Caco-2 (cell line): Measurements from ENCODE around the gene DAPK1. TPM values are rescaled to one million over a fixed set of nuclear protein-coding genes. Genes with fewer than 3 reads are reported as not detected.

Experiments used
- BruUV-seq: library from RNA; stranded (reverse); fragments of 400-500 nt; replicated peaks from 2 replicates; lab custom pipeline; 2021; lab: Mats Ljungman, UMichigan
- CTCF ChIA-PET: fragments of 300-600 bp; sonication (Branson Sonifier 250); formaldehyde crosslinking; loops from one replicate; lab custom pipeline; 2022; ENCODE audit warnings: antibody characterized with exemption; lab: Charles Lee
- POLR2A ChIA-PET: fragments of 300-600 bp; sonication (Branson Sonifier 250); formaldehyde crosslinking; loops from one replicate; lab custom pipeline; 2022; ENCODE audit warnings: antibody characterized with exemption; lab: Charles Lee
- DNase-seq, 2 experiments: peaks; one replicate each; pipeline versions ENCODE4 v3.0.0 to v3.0.0-alpha.2; 2020 to 2022
- H3K27me3 ChIP-seq: replicated peaks from 2 replicates; pipeline ENCODE4 v1.6.0; 2011; ENCODE audit warnings: low read length; ENCODE audit not compliant: control insufficient read depth, insufficient read depth
- H3K36me3 ChIP-seq: 2 replicates; pipeline ENCODE4 v1.5.1; 2011; ENCODE audit warnings: low read length; ENCODE audit not compliant: control insufficient read depth, insufficient read depth
- H3K4me1 ChIP-seq: fragments of 250-450 bp; sonication (Bioruptor Pico); 2 replicates; pipeline ENCODE4 v1.5.1; 2020; ENCODE audit warnings: mild to moderate bottlenecking
- H3K4me3 ChIP-seq: 2 replicates; pipeline ENCODE4 v1.5.1; 2011; ENCODE audit warnings: low read depth, mild to moderate bottlenecking, control low read depth, low read length
- H3K9me3 ChIP-seq: fragments of 250-450 bp; sonication (Bioruptor Pico); 2 replicates; pipeline ENCODE4 v1.5.1; 2020; ENCODE audit warnings: mild to moderate bottlenecking, moderate library complexity
- H3K27ac Mint-ChIP-seq: one replicate; pipeline ENCODE4 v1.8.0; 2022; ENCODE audit warnings: mixed read lengths; ENCODE audit not compliant: unreplicated experiment
- H3K27me3 Mint-ChIP-seq: one replicate; pipeline ENCODE4 v1.8.0; 2022; ENCODE audit warnings: mixed read lengths; ENCODE audit not compliant: insufficient read depth, unreplicated experiment
- H3K36me3 Mint-ChIP-seq: one replicate; pipeline ENCODE4 v1.8.0; 2022; ENCODE audit warnings: mild to moderate bottlenecking, mixed read lengths; ENCODE audit not compliant: insufficient read depth, unreplicated experiment
- H3K4me1 Mint-ChIP-seq: one replicate; pipeline ENCODE4 v1.8.0; 2022; ENCODE audit warnings: low read depth, mixed read lengths; ENCODE audit not compliant: unreplicated experiment
- H3K4me3 Mint-ChIP-seq: one replicate; pipeline ENCODE4 v1.8.0; 2022; ENCODE audit warnings: mild to moderate bottlenecking, moderate library complexity, mixed read lengths; ENCODE audit not compliant: unreplicated experiment
- H3K9me3 Mint-ChIP-seq: one replicate; pipeline ENCODE4 v1.8.0; 2022; ENCODE audit warnings: mixed read lengths; ENCODE audit not compliant: unreplicated experiment
- CTCF ChIP-seq, 2 experiments: fragments of 200-600 bp in 1 of 2; IDR thresholded peaks; 1 replicate in 1 of 2; 2 replicates in 1 of 2; pipeline versions ENCODE4 v1.5.1 to v1.8.0; 2011 to 2022; ENCODE audit warnings: antibody characterized with exemption in 1 of 2, control low read depth in 1 of 2, inconsistent platforms in 1 of 2, low read depth in 1 of 2, low read length in 1 of 2, mild to moderate bottlenecking in 1 of 2, moderate library complexity in 1 of 2; ENCODE audit not compliant: insufficient read depth in 1 of 2, severe bottlenecking in 1 of 2, unreplicated experiment in 1 of 2
- intact Hi-C: fragments of 100-400 bp; cut with micrococcal nuclease; formaldehyde crosslinking; loops from one replicate; pipeline ENCODE4 v1.10.0; 2022; ENCODE audit not compliant: unreplicated experiment
- total RNA-seq: library from RNA; stranded (reverse); gene quantifications from 2 replicates; pipeline ENCODE4 v1.2.3, GENCODE V29; 2022

Gene DAPK1
- total RNA-seq, 1 experiment from 2014 or later = 79.2 TPM

GRCh38 chr9:87750726-87751125 is 253.1 kb downstream of the DAPK1 start:
- no peaks in the 10 kb centered on the region for H3K36me3 Mint-ChIP-seq
- no peaks in the 10 kb centered on the region for H3K4me1 ChIP-seq
- peaks cover 4% of the 10 kb centered on the region for H3K27me3 Mint-ChIP-seq
- BruUV-seq = no TSS peak
- H3K4me3 ChIP-seq = no peak overlapping the region
- POLR2A ChIA-PET = no interaction called here
- no peaks in the 10 kb centered on the region for H3K27me3 ChIP-seq
- H3K4me1 Mint-ChIP-seq = no peaks in the 10 kb centered on the region
- no peaks in the 10 kb centered on the region for H3K9me3 ChIP-seq
- no peak for DNase-seq
- no peak overlapping the region for H3K4me3 Mint-ChIP-seq
- no peak overlapping the region for H3K27ac Mint-ChIP-seq
- no peak for TF ChIP-seq CTCF (IDR thresholded peaks at IDR 0.05; ENCODE audit: insufficient read depth in 1 of 2, low read depth in 1 of 2, low read length in 1 of 2, severe bottlenecking in 1 of 2, unreplicated experiment in 1 of 2)
- CTCF ChIA-PET = no interaction called here
- no peaks in the 10 kb centered on the region for H3K9me3 Mint-ChIP-seq
- intact Hi-C loops = no loop called here
- no peaks in the 10 kb centered on the region for H3K36me3 ChIP-seq

DNA sequence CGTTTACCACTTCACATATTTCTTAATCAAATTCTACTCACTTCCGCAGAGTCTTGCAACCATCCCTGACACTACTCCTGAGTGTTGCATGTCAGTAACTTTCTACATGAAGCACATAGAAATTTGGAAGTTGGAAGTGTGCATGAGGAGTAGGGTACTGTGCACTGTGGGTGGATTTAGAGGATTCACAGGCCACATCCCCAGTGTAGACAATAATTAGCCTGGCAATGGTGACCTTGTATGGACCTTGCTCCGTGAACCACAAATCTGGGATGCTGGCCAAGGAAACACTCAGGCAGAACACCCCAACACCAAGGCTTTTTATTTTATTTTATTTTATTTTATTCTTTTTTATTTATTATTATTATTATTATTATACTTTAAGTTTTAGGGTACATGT is 253.8 kb downstream of the DAPK1 start:
- Mint-ChIP-seq H3K9me3 (no peaks in the 10 kb centered on the region), H3K4me1 (no peaks in the 10 kb centered on the region), H3K27ac (no peak overlapping the region), H3K4me3 (no peak overlapping the region), H3K36me3 (no peaks in the 10 kb centered on the region), H3K27me3 (peaks cover 3% of the 10 kb centered on the region)
- ChIA-PET CTCF (no interaction called here), POLR2A (no interaction called here)
- no peak for TF ChIP-seq CTCF (IDR thresholded peaks at IDR 0.05; ENCODE audit: insufficient read depth in 1 of 2, low read depth in 1 of 2, low read length in 1 of 2, severe bottlenecking in 1 of 2, unreplicated experiment in 1 of 2)
- H3K4me3 ChIP-seq = no peak overlapping the region
- H3K36me3 ChIP-seq = no peaks in the 10 kb centered on the region
- no peaks in the 10 kb centered on the region for H3K4me1 ChIP-seq
- intact Hi-C loops = no loop called here
- DNase-seq = no peak
- no TSS peak for BruUV-seq
- no peaks in the 10 kb centered on the region for H3K9me3 ChIP-seq
- no peaks in the 10 kb centered on the region for H3K27me3 ChIP-seq

GRCh38 chr9:87751868-87752267 is 254.2 kb downstream of the DAPK1 start:
- ChIA-PET CTCF (no interaction called here), POLR2A (no interaction called here)
- H3K27me3 Mint-ChIP-seq = peaks cover 2% of the 10 kb centered on the region
- DNase-seq = no peak
- BruUV-seq = no TSS peak
- H3K4me1 Mint-ChIP-seq = no peaks in the 10 kb centered on the region
- H3K36me3 Mint-ChIP-seq = no peaks in the 10 kb centered on the region
- intact Hi-C loops = no loop called here
- H3K4me3 ChIP-seq = no peak overlapping the region
- H3K9me3 Mint-ChIP-seq = no peaks in the 10 kb centered on the region
- no peaks in the 10 kb centered on the region for H3K4me1 ChIP-seq
- no peak for TF ChIP-seq CTCF (IDR thresholded peaks at IDR 0.05; ENCODE audit: insufficient read depth in 1 of 2, low read depth in 1 of 2, low read length in 1 of 2, severe bottlenecking in 1 of 2, unreplicated experiment in 1 of 2)
- H3K27me3 ChIP-seq = no peaks in the 10 kb centered on the region
- no peak overlapping the region for H3K27ac Mint-ChIP-seq
- H3K9me3 ChIP-seq = no peaks in the 10 kb centered on the region
- no peak overlapping the region for H3K4me3 Mint-ChIP-seq
- no peaks in the 10 kb centered on the region for H3K36me3 ChIP-seq
